CD4-positive, CD25-positive, alpha-beta regulatory T cell (primary cell): Measurements from ENCODE around the gene UMAD1. TPM values are rescaled to one million over a fixed set of nuclear protein-coding genes. Genes with fewer than 3 reads are reported as not detected.

Experiments
- ATAC-seq, 2 donors: fragments of 150-1000 bp; cut with Tn5 transposase; one replicate each; pipeline ENCODE4 v1.10.0; 2021; ENCODE audit warnings: low read depth in 2 of 2, moderate number of reproducible peaks in 2 of 2, moderate library complexity in 1 of 2
- DNase-seq, 3 donors: peaks; one replicate each; pipeline versions ENCODE4 v3.0.0 to v3.0.0-alpha.2; 2012 to 2022; ENCODE audit warnings: mixed read lengths in 1 of 3
- H3K27ac ChIP-seq: one replicate; pipeline ENCODE4 v1.7.0; 2013; ENCODE audit warnings: mild to moderate bottlenecking, low read length; ENCODE audit not compliant: insufficient read depth, poor library complexity, severe bottlenecking
- H3K27me3 ChIP-seq: one replicate; pipeline ENCODE4 v1.7.0; 2013; ENCODE audit warnings: low read length; ENCODE audit not compliant: control insufficient read depth, insufficient read depth
- H3K36me3 ChIP-seq: one replicate; pipeline ENCODE4 v1.7.0; 2013; ENCODE audit warnings: mild to moderate bottlenecking, low read length, moderate library complexity; ENCODE audit not compliant: control insufficient read depth, insufficient read depth
- H3K4me1 ChIP-seq: 2 replicates; pipeline ENCODE4 v1.7.0; 2013; ENCODE audit warnings: mild to moderate bottlenecking, low read length; ENCODE audit not compliant: insufficient read depth, control insufficient read depth, poor library complexity, severe bottlenecking
- H3K4me3 ChIP-seq: one replicate; pipeline ENCODE4 v1.7.0; 2013; ENCODE audit warnings: low read depth, mild to moderate bottlenecking, low read length, moderate library complexity
- H3K9me3 ChIP-seq, 2 experiments: 1 replicate in 1 of 2; 2 replicates in 1 of 2; pipeline ENCODE4 v1.7.0; 2013; ENCODE audit warnings: low read length in 2 of 2, mild to moderate bottlenecking in 1 of 2, moderate library complexity in 1 of 2; ENCODE audit not compliant: control insufficient read depth in 2 of 2
- H3K27ac Mint-ChIP-seq, 3 donors: one replicate each; pipeline ENCODE4 v1.8.0; 2020 to 2022; ENCODE audit warnings: mild to moderate bottlenecking in 3 of 3, mixed read lengths in 3 of 3, moderate library complexity in 2 of 3
- H3K27me3 Mint-ChIP-seq: one replicate; pipeline ENCODE4 v1.8.0; 2022; ENCODE audit warnings: mild to moderate bottlenecking, mixed read lengths
- H3K36me3 Mint-ChIP-seq: one replicate; pipeline ENCODE4 v1.8.0; 2020; ENCODE audit warnings: mixed read lengths
- H3K4me1 Mint-ChIP-seq, 4 donors: one replicate each; pipeline ENCODE4 v1.8.0; 2020 to 2022; ENCODE audit warnings: mixed read lengths in 4 of 4, mild to moderate bottlenecking in 1 of 4
- H3K4me3 Mint-ChIP-seq, 4 donors: one replicate each; pipeline ENCODE4 v1.8.0; 2020 to 2022; ENCODE audit warnings: mild to moderate bottlenecking in 4 of 4, mixed read lengths in 4 of 4, moderate library complexity in 3 of 4
- H3K9me3 Mint-ChIP-seq, 7 donors: one replicate each; pipeline ENCODE4 v1.8.0; 2020 to 2022; ENCODE audit warnings: mixed read lengths in 7 of 7, mild to moderate bottlenecking in 3 of 7, moderate library complexity in 2 of 7
- polyA plus RNA-seq, 4 donors: library from polyadenylated mRNA; unstranded; fragments of 300-500 nt; fragmentation: Illumina TruSeq; gene quantifications; one replicate each; pipeline ENCODE4 v1.2.3, GENCODE V29; 2021
- total RNA-seq: library from RNA; stranded (reverse); gene quantifications from one replicate; pipeline ENCODE4 v1.2.3, GENCODE V29; 2022

UMAD1 gene
- total and polyA plus RNA-seq, 5 donors from 2014 or later, result 21.5 to 37.3 (median 31.9) TPM

DNA sequence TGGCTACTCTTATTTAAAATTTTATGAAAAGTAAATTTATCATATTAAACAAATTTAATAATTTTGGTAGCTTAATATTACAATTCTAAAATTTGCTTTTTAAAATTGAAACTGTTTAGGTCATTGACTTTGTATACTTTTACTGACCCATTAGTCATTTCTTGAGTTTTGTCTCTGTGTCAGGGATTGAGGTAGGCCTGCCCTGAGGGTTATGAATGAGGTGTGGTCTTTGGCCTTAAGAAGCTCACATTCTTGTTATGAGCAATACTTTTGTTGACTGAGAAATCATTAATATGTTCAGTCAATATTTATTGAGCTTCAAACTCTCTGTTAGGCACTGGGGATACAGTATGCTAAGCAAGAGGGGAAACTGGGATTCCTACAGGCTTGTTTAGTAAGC is 124.9 kb downstream of the UMAD1 start:
- no peak for ATAC-seq
- peaks cover 3% of the 10 kb centered on the region for H3K36me3 Mint-ChIP-seq

DNA sequence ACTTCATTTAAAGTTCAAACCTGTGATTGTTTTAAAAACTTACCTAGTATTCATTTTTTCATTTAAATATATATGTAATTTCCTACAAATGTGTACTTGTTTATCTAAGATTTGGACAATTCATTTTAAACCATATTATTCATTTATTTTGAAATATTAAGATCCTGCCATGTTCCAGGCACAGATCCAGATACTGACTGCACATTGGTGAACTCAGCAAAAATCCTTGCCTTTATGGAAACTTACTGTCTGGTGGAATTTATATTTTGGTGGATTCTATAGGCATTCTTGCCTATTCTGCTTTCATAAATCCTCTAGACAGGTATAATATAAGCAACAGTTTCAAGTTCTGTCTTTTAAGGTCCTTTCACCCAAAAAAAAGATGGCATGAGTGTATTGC is 126.1 kb downstream of the UMAD1 start:
- Histone ChIP-seq H3K4me1 (peaks cover 27% of the 10 kb centered on the region), H3K4me3 (no peak overlapping the region), H3K27me3 (no peaks in the 10 kb centered on the region), H3K36me3 (no peaks in the 10 kb centered on the region), H3K27ac (no peak overlapping the region), H3K9me3 (no peaks in the 10 kb centered on the region)
- ATAC-seq (no peak), DNase-seq (no peak)
- H3K4me3 Mint-ChIP-seq, result no peak overlapping the region
- no peaks in the 10 kb centered on the region for H3K9me3 Mint-ChIP-seq
- H3K27me3 Mint-ChIP-seq, result no peaks in the 10 kb centered on the region
- peaks cover 32 to 49% (median 38%) of the 10 kb centered on the region in 4 donors for H3K4me1 Mint-ChIP-seq
- H3K27ac Mint-ChIP-seq, result no peak overlapping the region
- peaks cover 3% of the 10 kb centered on the region for H3K36me3 Mint-ChIP-seq

More for the DNA sequence above, 124.9 kb downstream of the UMAD1 start:
- Mint-ChIP-seq H3K27ac (peak overlapping the region in 2 of 3 donors; percentile 22 to 51), H3K27me3 (no peaks in the 10 kb centered on the region), H3K4me1 (peaks cover 32 to 51% (median 42%) of the 10 kb centered on the region in 4 donors), H3K4me3 (peak overlapping the region in 1 of 4 donors; percentile 27), H3K9me3 (no peaks in the 10 kb centered on the region)
- DNase-seq, result no peak
- Histone ChIP-seq H3K9me3 (no peaks in the 10 kb centered on the region), H3K36me3 (no peaks in the 10 kb centered on the region), H3K4me1 (peaks cover 33% of the 10 kb centered on the region), H3K27me3 (no peaks in the 10 kb centered on the region), H3K27ac (peak overlapping the region; percentile 76), H3K4me3 (no peak overlapping the region)

DNA sequence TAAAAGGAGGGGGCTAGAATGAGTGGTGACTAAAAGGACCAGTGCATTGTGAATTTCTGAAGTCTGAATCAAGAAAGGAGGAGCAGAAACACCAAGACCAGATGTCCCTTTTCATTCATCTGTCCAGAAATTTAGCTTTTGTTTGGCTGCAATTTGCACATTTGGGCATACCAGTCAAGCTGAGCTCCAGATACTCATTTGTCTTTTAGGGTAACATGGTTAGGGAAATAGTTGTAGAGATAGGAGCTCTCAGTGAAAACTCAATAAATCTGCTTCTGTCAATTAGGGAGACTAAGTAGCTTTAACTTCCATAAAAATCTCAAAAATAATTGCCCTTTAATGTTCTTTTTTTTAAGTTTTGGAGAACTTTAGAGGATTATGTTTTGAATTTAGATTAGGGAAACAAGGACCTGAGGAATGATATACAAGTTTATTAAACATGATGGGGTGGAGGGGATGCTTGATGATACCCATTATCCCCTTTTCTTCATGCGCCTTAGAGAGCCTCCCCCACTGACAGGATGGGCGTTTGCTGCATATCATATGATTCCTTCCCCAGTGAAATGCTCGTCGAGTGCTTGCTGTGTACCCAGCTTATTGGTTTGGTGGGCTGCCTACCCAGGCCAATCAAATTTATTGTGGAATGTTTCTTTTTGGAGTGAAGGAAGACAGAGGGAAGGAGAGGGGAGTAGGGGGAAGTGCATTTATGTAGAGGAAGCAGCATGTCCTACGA is 128.6 kb downstream of the UMAD1 start:
- H3K27me3 ChIP-seq, result no peaks in the 10 kb centered on the region
- Mint-ChIP-seq H3K4me3 (no peak overlapping the region), H3K27me3 (no peaks in the 10 kb centered on the region), H3K36me3 (peaks cover 3% of the 10 kb centered on the region), H3K9me3 (no peaks in the 10 kb centered on the region), H3K4me1 (peaks cover 30 to 46% (median 36%) of the 10 kb centered on the region in 4 donors), H3K27ac (no peak overlapping the region)
- no peak overlapping the region for H3K27ac ChIP-seq
- peaks cover 16% of the 10 kb centered on the region for H3K4me1 ChIP-seq
- no peaks in the 10 kb centered on the region for H3K36me3 ChIP-seq
- DNase-seq, result no peak
- no peak for ATAC-seq
- no peaks in the 10 kb centered on the region for H3K9me3 ChIP-seq
- no peak overlapping the region for H3K4me3 ChIP-seq

DNA sequence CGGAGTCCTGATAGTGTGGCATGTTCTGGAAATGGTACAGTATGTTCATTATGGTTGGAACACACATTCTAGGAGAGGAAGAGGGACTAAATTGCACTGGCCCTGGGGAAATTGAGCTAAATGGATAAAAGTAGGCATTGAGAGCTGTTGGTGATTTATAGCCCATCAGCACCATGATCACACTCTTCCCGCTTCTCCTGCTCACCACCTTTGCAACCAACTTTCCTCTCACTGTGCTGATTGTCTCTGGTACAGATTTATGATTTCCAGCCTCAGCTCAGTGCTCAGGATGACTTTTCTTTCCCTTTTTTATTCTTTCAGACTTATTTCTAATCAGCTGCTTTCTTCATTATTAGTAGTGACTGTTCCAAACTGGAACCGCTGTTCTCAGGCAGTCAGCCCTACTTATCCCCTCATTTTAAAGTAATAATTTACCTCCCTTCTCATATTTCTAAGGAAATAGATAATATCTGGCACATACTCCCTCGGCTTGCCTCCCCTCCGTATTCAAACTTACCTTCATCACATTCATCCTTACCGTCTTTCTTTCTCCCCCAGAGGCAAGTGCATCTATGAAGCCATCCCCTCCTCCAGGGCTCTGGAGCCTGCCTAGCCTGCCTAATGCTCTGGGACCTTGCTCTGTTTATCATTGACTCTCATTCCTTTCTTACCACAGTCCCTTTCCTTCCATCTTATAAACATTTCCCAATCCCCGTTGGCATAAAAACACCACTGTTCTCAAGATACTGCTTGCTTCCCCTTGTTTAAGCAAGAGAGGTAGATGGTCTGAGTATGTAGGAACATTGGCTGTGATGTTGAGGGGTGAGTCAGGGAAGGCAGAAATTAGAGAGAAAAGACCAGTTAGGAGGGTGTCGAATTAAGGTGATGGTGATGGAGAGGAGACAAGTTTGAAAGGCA is 129.4 kb downstream of the UMAD1 start:
- Histone ChIP-seq H3K4me1 (peaks cover 8% of the 10 kb centered on the region), H3K36me3 (no peaks in the 10 kb centered on the region), H3K27me3 (no peaks in the 10 kb centered on the region), H3K27ac (no peak overlapping the region), H3K9me3 (no peaks in the 10 kb centered on the region), H3K4me3 (no peak overlapping the region)
- peak overlapping the region in 1 of 3 donors; percentile 4 for H3K27ac Mint-ChIP-seq
- no peaks in the 10 kb centered on the region for H3K27me3 Mint-ChIP-seq
- peaks cover 21 to 43% (median 33%) of the 10 kb centered on the region in 4 donors for H3K4me1 Mint-ChIP-seq
- H3K36me3 Mint-ChIP-seq, result peaks cover 8% of the 10 kb centered on the region
- H3K4me3 Mint-ChIP-seq, result peak overlapping the region in 1 of 4 donors; percentile 1
- ATAC-seq (no peak), DNase-seq (no peak)
- no peaks in the 10 kb centered on the region for H3K9me3 Mint-ChIP-seq

DNA sequence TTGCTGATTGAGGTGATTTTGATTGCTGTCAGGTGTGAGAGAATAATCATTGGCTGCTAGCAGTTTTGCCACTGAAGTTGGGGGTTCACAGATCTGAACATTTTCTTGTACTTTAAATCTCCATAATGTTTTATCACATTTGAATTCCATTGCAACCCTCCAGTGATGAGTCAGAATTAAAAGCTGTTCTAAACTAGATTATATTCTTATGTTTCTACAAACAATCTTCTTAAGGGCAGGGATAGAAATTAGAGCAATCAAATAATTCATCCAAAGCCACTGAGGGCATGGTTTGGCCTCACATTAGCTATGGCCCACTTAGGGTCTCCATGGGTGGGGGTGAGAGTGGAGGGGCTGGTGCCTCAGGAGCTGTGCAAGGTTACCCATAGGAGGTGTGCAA is 130.9 kb downstream of the UMAD1 start:
- Histone ChIP-seq H3K4me3 (no peak overlapping the region), H3K4me1 (peaks cover 5% of the 10 kb centered on the region), H3K36me3 (no peaks in the 10 kb centered on the region), H3K9me3 (no peaks in the 10 kb centered on the region), H3K27ac (no peak overlapping the region), H3K27me3 (no peaks in the 10 kb centered on the region)
- Mint-ChIP-seq H3K27ac (no peak overlapping the region), H3K36me3 (peaks cover 9% of the 10 kb centered on the region), H3K4me1 (peaks cover 20 to 38% (median 30%) of the 10 kb centered on the region in 4 donors), H3K9me3 (no peaks in the 10 kb centered on the region), H3K27me3 (no peaks in the 10 kb centered on the region), H3K4me3 (no peak overlapping the region)
- ATAC-seq (no peak), DNase-seq (no peak)

DNA sequence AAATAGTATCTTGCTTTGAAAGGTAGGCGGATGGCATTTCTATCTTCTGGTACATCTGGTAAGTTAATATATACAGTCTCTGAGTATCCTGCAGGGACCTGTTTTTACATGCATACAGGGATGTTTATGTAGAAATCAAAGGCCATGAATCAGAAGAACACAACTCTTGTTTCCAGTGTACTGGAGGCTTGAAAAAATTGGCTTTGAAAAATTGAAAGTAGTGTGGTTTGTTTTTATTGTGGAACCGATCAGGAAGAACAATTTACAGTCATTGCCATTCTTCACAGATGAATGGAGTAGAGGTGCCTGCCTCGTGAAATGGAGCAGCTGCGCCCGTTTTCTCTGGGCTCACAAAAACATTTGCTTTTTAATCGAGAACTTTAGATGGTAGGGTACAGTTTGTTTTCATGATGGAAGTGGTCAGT is 131.9 kb downstream of the UMAD1 start:
- Histone ChIP-seq H3K4me1 (peaks cover 5% of the 10 kb centered on the region), H3K4me3 (peak overlapping the region; percentile 38), H3K27ac (no peak overlapping the region), H3K9me3 (no peaks in the 10 kb centered on the region), H3K36me3 (no peaks in the 10 kb centered on the region), H3K27me3 (no peaks in the 10 kb centered on the region)
- Mint-ChIP-seq H3K4me3 (peak overlapping the region in 2 of 4 donors; percentile 78 to 80), H3K9me3 (no peaks in the 10 kb centered on the region), H3K27ac (peak overlapping the region in 2 of 3 donors; percentile 25 to 85), H3K36me3 (peaks cover 9% of the 10 kb centered on the region), H3K4me1 (peaks cover 20 to 38% (median 30%) of the 10 kb centered on the region in 4 donors), H3K27me3 (no peaks in the 10 kb centered on the region)
- ATAC-seq, result no peak
- DNase-seq, result no peak

DNA sequence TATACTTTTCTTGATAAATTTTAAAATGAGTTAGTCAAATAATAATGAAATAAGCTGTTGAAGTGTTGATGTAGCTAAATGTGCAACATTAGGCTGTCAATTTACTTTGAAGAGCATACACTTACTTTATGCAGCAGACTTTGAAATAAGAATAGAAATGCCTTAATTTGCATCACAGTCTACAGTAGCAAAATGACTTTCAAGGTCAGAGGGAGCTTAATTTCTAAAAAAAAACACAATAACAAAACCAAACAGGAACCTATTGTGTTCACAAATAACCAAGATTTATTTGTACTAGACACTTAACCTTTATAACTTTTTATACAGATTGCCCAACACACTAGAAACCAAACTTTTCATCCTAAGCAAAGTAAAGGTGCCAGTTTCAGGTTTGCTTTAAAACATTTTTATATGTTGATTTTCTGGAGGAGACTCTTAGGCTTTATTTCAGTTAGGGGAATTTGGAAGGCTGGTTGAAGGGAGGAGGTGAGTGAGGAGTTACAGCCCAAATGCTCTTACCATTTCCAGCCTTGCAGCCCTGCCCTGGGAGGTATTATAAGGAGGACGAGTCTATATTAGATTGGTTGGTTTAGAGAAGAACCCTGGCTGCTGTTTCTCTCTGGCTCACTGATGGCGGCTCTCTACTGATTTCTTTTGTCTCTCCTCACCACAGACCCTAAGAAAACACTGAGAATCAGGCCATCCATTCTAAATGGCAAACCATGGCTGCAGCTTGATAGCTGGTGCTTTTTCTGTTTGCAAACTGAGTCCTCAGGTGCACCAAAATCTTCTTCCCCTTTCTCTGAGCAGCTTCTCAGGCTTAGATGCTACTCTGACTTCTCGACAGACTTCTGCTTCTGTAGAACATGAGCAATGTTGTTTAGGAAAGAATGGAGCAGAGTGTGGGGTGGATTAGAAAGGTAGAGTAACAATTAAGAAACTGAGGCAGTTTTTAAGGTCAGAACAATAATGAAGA is 133.1 kb downstream of the UMAD1 start:
- Histone ChIP-seq H3K36me3 (no peaks in the 10 kb centered on the region), H3K27ac (no peak overlapping the region), H3K4me3 (no peak overlapping the region), H3K4me1 (peaks cover 5% of the 10 kb centered on the region), H3K9me3 (no peaks in the 10 kb centered on the region), H3K27me3 (no peaks in the 10 kb centered on the region)
- H3K4me1 Mint-ChIP-seq, result peaks cover 20 to 43% (median 30%) of the 10 kb centered on the region in 4 donors
- no peaks in the 10 kb centered on the region for H3K27me3 Mint-ChIP-seq
- H3K4me3 Mint-ChIP-seq, result no peak overlapping the region
- DNase-seq, result no peak
- peaks cover 13% of the 10 kb centered on the region for H3K36me3 Mint-ChIP-seq
- H3K9me3 Mint-ChIP-seq, result no peaks in the 10 kb centered on the region
- no peak for ATAC-seq
- peak overlapping the region in 2 of 3 donors; percentile 16 to 22 for H3K27ac Mint-ChIP-seq
